T-helper 2 cell treated with Interferon-gamma antibody and Interleukin-4, amounts not matched to agents 100 ng/mL and 5 ng/mL, for 36 hours (primary cell): ENCODE data around the gene HYAL3. TPM values are rescaled to one million over a fixed set of nuclear protein-coding genes. Genes with fewer than 3 reads are reported as not detected.
"Not testable (repeated sequence)": the region's sequence is repeated elsewhere in the genome, so short reads cannot be mapped to it uniquely, and the experiment has no call there.

Experiments used
- intact Hi-C: fragments of 100-400 bp; cut with micrococcal nuclease; formaldehyde crosslinking; loops from one replicate; pipeline ENCODE4 v1.15.1; 2023
- total RNA-seq: library from RNA; stranded (reverse); gene quantifications from 2 replicates; pipeline ENCODE4 v1.2.3, GENCODE V29; 2022

HYAL3 gene
- total RNA-seq, 1 donor from 2014 or later, result 13.6 TPM

DNA sequence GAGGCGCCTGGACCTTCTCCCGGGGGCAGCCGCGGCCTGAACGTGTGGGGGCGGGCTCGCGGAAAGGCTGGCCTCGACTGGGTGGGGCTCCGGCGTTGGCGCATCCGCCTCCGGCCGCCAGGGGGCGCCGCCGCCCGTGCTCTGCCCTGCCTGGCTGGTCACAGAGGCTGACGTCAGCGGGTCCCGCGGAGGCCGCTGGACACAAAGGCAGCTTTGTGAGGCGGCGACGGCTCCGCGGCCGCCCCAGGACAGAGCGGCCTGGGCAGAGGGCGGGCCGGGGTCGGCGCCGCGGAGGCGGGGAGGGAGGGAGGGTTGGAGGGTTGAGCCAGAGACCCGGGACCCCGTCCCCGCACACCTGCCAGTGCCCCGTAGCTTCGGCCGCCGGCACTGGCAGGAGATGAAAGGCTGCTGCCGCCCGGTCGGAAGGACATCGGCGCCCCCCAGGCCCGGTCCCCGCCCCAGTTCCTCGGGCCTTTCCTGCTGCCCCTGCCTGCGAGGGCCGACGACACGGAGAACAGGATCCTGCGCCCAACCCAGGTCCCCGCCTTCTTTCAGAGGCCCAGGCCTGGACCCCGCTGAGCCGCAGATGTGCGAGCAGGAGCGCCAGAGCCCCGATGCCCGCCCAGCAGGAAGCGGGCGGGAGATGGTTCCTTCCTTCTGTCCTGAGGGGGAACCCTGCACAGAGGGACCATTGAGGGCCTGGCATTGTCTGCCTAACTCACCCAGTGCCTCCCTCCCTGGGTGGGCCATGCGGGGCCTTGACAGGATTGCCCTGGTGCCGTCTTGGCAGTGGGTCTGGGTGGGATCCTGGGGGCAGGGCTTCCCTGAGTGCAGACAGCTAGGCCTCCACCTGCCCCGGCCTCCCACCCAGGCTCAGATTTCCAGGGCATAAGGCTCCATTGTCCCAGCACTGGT lies 38.9 kb downstream of the HYAL3 start:
- intact Hi-C loops, result loop anchor here (1.0 kb wide), 4 partner anchors 13 to 33 kb away; partner anchors contain the start of gene IFRD2

DNA sequence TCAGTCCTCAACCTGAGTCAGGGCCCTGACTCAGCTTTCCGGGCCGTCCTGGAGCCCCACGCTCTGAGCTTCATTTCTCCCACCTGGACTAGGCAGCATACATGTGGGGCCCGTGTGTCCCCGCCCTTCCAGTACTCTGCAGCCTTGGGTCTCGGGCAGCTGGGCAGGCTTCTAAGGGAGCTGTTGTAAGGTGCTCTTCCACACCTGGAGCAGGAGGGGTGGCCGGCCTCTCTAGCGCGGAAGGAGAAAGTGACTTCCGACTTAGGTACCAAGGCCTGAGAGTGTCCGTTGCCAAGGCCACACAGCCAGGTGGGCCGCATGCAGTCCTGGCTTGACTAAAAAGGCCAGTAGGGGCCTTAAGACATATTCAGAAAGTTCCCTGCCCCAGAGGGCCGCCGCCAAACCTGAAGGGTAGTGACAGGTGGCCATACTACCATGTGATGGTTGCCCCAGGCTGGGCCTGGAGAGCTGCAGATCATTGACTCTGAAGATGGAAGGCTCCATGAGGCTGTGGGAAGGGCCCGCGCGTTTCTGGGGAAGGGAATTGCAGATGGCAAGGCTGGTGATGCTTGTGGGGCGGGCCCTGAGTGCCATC lies 39.7 kb downstream of the HYAL3 start:
- intact Hi-C loops, result loop anchor here (1.0 kb wide), 4 partner anchors 13 to 33 kb away; partner anchors contain the start of gene IFRD2

DNA sequence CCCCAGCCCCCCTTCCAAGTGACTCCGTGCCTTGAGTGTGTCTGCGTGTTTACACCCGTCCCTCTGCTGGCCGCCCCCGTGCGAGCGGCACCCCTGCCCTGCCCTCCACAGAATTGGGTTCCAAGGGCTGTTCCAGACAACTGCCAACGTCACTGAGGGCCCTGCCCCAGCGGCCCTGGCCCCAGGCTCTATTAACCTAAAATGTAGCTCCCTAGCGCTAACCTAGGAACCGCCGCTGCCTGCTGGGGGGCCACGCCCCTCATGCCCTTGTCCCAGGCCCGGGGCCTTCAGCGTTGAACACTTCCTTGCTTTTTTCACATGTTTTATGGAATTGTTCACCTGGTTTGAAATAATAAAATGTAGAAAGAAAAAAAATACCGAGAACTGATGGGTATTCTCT lies 40.2 kb downstream of the HYAL3 start:
- intact Hi-C loops, result no loop called here

DNA sequence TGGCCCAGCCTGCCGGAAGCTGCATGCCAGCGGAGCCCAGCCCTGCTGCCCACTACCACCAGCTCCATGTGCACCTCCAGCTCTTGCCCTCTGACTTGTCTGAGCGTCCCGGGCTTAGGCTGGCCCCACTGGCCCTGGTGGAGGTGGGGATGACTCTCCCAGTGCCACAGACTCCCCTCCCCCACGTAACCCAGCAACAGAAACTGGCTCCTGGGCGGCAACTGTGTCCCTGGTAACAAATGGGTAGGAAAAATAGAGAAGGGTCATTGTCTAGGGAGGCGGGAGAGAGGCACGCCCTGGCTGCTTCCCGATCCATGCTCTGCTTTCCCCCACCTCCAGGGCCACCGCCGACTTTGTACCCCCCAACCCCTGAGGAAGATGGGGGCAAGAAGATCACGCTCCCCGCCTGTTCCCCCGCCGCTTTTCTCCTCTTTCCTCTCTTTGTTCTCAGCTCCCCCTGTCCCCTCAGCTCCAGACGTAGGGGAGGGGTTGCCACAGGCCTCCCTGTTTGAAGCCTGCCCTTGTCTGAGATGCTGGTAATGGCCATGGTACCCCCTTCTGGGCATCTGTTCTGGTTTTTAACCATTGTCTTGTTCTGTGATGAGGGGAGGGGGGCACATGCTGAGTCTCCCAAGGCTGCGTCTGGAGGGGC lies 41.0 kb downstream of the HYAL3 start:
- intact Hi-C loops, result no loop called here

DNA sequence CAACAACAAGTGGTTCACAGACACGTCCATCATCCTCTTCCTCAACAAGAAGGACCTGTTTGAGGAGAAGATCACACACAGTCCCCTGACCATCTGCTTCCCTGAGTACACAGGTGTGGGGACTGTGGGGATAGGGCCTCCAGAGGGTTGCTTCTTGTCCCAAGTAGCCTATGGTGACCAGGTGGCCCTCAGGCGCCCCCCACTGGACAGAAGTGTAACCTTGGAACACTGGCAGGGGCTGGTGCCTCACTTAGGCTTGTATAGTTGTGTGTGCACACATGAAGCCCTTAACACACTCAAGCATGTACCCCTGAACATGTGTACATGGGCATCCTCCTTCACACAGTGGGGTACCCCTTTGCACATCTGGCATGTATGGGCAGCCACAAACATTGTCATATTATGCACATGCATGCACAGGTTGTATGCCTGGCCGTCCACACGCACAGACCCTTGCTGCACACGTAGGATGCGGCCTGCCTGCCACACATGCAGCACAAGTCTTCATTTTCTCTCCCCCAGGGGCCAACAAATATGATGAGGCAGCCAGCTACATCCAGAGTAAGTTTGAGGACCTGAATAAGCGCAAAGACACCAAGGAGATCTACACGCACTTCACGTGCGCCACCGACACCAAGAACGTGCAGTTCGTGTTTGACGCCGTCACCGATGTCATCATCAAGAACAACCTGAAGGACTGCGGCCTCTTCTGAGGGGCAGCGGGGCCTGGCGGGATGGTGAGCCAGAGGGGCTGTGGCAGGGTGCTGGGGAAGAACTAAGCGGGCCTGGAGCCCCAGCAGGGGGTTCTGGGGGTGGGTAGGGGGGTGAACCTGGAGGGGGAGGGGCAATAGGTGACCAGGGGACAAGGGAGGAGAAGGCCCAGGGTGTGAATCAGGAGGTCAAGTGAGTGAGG lies 42.0 kb downstream of the HYAL3 start:
- intact Hi-C loops, result no loop called here

DNA sequence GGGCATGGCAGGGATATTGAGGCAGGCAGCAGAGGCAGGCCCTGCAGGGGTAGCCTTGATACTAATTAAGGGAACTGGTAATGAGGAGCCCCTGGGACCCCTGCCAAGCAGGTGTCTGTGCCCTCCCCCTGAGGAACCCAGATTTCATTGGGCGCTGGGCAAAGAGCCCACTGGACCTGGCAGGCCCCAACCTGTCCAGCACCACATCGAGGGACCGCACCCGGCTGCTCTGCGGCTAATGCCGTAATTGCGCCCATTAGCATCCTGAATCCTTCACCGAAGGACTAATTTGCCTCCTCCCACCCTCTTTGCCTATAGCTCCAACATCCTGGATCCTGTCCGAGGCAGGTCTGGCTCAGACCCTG lies 44.0 kb downstream of the HYAL3 start:
- intact Hi-C loops, result no loop called here

DNA sequence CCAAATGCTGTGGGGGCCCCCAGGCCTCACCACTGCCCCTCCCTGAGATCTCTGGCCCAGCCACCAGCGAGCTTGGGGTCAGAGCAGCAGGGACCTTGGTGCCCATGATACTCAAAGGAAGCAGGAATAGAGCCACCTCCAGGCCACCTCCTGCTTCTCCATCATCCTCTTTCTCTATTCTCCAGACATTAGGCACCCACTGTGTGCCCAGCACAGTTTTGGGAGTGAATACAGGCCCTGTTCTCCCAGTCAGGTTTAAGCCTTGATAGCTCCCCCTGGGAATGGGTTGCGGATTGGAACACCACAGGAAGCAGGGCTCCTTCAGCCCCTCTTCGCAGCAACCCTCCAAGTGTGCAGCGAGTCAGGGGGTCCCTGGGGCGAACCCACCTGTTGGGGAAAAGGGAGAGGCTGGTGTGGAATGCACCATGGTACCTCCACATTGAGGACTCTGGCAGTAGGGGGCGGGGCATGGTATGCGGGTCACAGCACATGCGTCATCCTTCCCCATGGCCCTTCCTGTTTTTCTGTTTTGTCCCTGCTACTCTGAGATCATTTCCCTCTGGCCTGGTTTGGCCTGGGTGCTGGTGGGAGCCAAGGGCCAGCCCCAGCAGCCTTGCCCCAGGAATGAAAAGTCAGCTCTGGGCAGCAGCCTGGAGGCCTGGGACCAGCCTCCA lies 44.5 kb downstream of the HYAL3 start:
- intact Hi-C loops, result no loop called here

DNA sequence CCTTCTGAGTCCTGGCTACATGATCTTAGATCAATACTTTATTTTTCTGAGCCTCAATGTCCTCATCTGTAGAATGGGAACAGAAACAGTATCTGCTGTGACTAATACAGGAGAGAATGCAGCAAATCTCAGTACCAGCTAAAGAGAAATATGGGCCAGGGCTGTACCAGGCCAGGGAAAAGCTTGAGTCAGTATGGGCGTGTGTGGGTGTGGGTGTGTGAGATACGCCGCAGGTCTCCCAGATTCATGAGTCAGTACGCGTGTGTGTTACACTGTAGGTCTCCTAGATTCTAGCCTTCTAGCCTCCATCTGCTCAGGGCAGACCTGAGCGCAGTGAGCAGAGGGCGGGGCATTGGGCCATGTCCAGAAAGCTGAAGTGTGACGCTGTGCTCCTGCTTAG lies 48.0 kb downstream of the HYAL3 start:
- intact Hi-C loops, result no loop called here

DNA sequence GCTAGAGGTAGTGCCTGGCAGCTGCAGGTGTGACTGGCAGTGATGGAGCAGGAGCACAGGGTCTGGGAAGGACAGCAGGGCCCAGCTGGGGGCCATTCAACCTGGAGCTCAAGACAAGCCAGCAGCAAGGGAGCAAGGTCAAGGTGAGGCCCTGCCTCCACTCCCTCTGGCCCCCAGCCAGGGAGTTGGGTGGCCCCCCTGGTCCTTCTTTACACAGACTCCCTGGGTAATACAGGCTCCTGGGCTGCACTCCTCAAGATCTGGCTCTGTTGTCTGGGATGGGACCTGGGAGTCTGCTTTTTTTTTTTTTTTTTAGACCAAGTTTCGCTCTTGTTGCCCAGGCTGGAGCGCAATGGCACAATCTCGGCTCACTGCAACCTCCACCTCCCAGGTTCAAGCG lies 48.7 kb downstream of the HYAL3 start:
- intact Hi-C loops, result no loop called here

DNA sequence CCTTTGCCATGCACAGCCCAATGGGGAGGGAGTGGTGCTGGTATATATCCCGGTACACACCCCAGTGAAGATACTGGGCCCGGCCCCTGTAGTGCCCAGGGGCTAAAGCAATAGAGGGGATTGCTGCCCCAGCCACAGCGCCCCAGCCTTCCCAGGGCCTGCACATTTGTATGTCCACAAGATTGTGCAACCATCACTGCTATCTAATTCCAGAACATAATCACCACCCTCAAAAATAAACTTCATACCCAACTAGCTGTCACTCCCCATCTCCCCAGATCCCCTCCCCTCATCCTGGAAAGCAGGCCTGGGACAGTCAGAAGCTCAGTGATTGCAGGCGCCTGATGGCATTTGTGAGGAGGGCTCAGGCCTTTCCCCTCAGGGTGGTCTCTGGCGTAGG lies 49.7 kb downstream of the HYAL3 start:
- intact Hi-C loops, result no loop called here

DNA sequence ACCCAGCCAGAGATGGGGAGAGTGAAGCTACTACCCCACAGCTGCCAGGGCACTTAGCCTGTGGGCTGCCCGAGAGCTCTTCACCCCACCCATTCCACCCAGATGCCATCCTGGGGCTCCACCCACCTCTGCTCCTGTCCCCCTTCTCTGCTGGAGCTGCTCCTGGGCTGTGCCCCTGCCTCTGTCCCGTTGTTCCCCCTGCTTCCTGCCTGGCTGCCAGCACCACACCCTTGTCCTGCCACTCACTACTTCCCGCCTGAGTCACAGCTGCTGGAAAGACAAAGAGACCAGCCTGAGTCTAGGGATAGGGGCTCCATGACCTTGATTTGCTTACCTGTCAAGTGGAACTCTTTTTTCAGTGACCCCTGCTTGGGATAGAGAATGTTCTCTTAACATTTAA lies 50.8 kb downstream of the HYAL3 start:
- intact Hi-C loops, result no loop called here

DNA sequence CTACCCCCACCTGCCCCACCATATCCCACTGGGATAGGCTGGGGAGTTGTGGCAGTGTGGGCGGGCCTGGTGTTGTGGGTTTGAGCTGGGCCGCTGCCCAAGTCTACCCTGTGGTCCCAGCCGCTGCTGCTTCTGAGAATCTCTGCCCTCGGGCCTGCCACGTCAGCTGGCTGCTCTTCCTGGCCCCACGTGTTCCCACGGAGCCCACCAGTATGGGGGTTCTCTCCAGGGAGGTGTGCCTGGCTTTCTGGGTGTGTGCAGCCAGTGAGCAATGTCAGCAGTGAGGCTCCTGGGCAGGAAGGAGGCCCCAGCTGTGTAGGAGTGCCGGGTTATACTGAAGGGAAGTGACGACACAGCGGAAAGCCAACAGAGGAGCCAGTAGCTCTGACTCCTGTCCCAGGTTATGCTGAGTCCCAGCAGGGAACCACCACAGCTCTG lies 52.7 kb downstream of the HYAL3 start:
- intact Hi-C loops, result loop anchor here (1.0 kb wide), 5 partner anchors 8 to 52 kb away; no protein-coding TSS in a partner anchor

DNA sequence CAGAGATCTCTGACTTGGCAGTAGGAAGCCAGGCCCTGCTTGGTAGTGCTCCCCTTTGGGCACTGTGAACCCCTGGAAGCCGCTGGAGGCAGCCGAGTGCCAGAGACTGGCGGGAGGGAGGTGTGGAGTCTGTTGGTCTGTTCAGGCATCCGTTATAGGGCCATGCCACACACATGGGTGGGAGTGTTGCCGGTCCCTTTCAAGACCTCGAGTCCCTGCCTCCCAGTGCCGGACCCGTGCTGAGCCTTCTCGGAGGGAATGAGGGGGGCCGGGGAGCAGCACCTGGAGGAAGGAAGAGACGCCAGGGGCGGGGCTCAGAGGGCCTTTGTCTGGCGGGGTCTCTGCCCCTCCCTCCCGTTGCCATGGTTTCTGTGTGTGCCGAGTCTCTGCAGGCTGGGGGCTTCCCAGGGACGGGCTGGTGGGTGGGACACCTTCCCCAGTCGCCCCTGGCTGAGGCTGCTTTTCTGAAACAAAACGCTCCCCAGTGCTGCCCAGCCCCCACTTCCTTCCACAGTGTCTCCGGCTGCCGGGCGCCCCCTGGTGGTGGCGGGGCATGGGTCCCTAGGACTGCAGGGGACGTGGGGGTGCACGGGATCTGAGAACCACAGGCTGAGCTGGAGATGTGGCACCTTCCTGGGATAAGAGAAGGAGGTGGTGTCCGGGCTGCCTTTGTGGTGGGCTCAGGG lies 53.2 kb downstream of the HYAL3 start:
- intact Hi-C loops, result loop anchor here (1.0 kb wide), 5 partner anchors 8 to 52 kb away; no protein-coding TSS in a partner anchor

DNA sequence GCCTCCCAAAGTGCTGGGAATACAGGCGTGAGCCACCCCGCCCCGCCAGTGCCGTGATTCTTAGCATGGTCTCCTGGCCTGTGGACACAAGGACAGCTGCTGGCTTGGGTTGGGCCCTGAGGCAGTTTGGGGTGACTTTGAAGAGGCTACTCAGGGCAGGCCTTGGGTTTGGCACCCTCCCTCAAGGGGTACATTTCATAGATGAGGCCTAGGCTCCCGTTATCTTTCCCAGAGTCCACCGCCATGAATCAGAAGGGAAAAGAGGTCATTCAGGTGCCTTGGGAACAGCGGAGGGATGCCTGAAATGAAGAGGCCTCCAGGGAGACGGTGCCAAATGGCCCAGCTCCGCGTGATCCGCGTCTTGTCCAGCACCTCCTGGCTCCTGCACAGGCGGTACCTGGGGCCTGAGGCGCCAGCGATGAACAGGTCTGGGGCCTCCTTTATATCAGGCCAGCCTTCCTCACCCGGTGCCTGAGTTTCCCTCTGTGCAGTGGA lies 53.9 kb downstream of the HYAL3 start:
- intact Hi-C loops, result no loop called here

DNA sequence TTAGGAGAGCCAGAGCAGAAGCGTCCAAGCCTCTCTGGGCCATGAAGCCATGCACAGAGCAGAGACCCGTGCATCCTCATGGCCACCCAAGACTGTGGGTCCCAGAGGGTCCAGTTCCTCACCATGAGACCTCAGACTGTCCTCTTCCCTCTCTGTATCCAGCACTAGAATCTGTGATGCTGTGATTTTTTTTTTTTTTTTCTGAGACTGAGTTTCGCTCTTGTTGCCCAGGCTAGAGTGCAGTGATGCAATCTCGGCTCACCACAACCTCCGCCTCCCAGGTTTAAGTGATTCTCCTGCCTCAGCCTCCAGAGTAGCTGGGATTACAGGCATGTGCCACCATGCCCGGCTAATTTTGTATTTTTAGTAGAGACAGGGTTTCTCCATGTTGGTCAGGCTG lies 54.4 kb downstream of the HYAL3 start:
- intact Hi-C loops, result not testable (repeated sequence)

DNA sequence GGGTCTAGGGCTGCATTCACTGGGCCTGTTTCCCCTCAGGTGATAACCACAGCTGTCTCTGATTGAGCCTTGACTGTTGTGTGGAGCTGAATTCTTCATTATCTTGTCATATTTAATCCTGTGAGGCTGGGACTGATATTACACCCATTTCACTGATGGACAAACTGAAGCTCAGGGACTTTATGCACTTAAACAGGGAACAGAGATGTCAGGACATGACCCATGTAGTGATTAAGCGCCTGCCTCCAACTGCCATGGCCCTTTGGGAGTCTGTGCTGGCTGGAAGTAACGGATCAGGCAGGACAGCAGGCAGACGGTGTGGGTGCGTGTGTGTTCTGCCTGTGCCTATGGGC lies 55.7 kb downstream of the HYAL3 start:
- intact Hi-C loops, result no loop called here

DNA sequence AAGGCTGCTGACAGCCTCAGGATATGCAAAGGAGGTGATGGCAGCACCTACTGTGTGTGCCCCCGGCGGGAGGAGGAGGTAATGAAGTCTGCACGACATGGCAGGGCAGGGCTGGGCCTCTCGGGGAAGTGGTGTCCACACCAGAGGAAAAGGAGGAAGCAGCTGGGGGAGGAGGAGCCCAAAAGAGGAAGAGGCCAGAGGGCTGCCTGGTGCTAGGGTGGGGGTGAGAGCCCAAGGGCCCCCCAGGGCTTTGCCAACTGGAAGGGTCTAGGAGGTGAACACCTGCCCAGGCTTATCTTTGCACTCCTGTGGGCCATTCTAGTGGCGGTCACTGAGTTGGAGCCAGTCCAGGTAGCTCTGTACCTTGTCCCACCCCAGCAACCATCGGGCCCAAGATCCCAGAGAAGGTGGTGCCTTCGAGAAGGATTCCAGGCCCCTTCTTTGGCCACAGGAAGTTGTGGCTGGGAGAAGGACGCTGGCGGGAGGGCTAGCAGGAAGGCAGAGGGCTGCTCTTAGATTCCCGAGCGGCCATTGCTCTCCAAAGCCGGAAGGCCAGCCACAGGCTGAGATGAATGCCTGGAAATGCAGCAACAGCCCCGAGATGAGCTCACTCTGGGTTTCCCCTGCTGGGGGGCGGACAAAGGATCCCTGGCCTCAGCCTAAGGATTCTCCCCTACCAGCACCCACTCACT lies 56.2 kb downstream of the HYAL3 start:
- intact Hi-C loops, result no loop called here
